DMS53 treated with DMSO at 0.1 percent for 48 hours (cell line): Measurements from ENCODE around the gene DAAM1.

ENCODE experiments used
- DNase-seq: peaks from one replicate; lab custom pipeline; 2025; ENCODE audit not compliant: unreplicated experiment; lab: John Stamatoyannopoulos, UW

The DAAM1 gene

DNA sequence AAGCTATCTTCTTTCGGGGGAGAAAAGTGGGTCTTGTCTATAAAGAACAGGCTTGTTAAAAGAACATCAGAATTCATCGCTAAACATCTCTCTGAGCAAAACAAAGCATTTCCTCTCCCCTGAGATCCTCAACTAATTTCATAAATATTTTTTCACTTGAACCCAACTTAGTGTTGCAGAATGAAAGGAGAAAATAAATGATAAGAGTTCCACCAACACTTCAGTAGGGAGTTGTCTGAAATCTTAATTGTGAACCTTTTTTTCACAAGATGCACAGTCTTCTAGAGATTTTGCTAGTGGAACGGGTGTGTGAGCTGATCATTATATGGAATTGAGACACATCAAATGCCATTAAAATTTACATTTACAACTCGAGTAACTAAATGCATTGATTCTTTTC lies 1.3 kb upstream of the DAAM1 start:
- no peak for DNase-seq

DNA sequence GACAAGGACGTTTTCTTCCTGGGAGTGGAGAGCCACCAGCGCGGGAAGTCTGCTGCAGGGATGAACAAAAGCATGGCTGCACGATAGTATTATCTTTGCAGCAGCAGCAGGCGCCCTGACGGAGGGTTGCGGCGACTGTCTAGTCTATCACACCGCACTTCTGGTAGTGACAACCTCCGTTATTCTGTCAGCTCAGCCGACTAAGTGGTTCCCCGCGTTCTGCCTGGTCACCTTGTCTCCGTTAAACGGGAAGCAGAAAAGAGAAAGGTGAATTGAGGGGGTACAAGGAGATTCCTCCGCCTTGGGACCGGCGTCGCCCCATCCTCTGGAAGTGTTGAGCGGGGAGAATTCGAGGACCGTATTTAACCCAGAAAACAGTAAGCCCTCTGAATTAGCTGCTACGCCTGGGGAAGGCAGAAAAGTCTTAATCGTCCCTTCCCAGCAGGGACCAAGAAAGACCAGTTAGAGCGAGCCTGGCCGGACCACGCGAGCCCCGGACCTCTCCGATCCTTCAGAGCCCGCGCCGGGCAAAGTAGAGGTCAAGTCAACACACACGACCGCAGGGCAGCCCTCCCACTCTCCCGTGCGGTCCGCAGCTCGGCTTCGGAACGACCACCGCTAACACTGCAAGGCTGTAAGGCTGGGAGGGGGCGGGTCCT lies 536 bp upstream of the DAAM1 start:
- DNase-seq: peak; percentile 68

DNA sequence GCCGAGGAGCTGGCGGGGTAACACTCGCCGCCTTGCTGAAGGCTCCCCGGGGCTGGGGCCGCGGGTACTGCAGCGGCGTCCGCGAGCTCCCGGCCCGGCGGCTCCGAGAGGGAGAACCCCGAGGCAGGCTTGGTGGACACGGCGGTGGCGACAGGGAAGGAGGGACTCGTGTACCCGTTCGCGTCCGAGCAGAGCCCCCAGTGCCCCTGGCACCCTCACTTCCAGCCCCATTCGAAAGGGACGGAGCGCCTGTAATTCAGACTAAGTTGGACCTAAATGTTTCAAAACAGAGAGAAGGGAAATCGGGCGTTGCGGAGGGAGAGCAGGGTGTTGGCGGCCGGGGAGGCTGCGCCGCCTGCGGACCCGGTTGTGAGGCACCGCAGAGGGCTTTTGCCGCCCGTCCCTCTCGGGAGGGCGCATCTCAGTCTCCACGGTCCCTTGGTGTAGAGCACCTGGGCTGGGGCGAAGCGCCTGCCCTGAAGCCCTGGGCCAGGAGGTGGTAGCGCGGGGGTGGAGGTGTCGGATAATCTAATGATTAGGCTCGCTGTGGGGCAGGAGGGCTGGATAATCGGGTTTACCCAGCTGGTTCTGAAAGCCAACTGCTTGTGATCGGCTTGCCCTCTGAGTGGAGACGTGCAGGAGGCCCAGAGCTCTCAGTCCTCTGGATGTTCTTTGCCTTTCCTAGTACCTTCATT lies 771 bp downstream of the DAAM1 start:
- DNase-seq: peak; percentile 36

DNA sequence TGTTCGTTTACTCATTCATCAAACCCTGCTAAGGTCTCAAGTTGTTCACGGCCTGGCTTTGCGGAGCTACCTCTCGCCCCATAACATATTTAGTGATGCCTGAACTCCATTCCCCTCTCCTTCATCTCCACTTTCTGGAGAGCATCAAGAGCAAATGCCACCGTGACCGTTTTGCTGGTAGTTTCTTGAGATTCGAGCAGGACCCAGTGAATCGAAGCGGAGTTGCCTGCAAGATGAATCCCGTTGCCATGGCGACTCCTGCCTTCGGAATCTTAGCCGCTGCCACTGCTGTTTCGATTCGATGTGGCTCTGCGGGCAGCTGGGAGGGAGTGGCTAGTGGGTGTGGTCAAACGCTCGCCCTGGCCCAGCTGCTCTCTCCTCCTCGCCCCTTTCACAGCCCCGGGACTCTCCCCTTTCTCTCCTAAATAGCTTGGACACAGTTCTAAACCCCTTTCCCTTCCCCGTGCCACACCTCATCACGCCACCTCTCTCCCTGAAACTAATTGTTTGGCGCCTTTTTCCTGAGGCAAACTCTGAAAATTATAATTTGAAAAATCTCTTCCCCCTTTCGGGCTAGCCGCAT lies 1.4 kb downstream of the DAAM1 start:
- DNase-seq: peak; percentile 64

DNA sequence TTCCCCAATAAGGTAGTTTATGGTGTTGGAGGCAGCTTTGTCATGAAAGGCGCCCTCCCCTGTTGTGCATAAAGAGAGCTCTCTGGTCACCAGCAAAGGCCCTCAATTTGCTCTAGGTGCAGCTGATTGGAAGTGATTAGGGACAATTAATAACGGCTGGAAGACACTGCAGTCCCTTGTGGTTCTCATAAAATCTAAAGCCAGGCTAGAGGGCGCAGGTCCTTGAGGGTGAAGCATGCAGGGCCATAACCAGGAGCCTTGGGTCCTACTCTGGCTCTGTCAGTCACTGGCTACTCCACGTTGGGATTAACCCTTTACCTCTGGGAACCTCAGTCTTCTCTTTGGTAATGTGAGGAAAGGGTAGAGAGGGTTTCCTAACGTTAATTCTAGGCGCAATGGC lies 1.9 kb downstream of the DAAM1 start:
- DNase-seq: no peak

DNA sequence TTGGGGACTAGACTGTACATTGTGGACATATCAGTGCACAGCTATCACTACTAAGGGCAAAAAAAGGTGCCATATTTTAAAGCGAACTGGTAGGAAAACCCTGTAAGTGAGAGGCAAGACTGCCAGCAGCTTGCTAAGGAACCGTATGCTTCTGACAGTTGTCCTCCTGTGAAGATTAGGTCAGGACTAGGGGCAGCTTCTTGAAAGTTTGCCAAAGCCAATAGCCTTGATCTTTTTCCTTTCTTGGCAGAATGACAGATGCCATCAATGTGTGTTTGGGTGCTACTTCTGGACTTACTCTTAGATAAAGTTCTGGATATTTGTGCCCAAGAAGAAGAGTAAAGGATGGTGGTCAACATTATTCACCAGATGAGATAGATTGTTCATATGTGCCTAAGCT lies 7.4 kb downstream of the DAAM1 start:
- DNase-seq: no peak

DNA sequence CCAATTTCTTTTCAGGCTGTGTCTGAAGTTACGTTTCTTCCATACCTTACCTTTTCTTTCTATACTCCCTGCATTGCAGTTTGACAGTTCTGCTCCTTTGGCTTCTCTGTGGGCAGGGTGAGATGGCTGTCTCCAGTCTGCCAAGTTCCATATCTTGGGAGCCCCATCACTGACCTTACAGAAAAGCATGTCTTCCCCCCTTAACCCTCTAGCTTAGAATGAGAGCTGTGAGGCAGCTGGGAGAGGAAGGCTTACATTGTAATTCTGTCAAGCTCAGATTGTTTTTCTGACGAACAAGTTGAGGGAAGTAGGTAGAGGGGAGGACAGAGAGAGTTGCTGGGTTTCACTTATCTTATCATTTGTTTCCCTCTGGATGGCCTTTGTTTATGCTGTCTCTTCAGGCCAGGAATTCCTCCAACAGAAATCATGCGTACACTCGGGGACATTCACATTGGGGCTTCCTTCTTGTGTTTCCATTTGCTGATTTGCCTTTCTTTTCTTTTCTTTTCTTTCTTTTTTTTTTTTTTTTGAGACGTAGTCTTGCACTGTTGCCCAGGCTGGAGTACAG lies 9.3 kb downstream of the DAAM1 start:
- no peak for DNase-seq

DNA sequence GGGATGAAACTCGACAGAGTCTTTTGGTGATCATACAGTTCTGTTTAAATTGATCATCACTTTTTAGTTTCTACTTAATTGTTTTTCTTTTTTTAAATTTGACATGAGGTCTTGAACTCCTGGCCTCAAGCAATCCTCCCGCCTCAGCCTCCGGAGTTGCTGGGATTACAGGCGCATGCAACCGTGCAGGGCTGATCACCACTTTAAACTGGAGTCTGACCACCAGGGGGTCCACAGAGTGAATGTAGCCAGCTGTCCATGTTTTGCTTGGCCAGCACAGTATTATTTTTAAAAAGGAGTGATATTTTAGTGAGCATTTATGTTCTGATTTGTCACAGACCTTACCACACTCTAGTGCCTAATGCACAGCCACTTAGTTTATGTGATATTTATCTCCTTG lies 10.7 kb downstream of the DAAM1 start:
- no peak for DNase-seq

DNA sequence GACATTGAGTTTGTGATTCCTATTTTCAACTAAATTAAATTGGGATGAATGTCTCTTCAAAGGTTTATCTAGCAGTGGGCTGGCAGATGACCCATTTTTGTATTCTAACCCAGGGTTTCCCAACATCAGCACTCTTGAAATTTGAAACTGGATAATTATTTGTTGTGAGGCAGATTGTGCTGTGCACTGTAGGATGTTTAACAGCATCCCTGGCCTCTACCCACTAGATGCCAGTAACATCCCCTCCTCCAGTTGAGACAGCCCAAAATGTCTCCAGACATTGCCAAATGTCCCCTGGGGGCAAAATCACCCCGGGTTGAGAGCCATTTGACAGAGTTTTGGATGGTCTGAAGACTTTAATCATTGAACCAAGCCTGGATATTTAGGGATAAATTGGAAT lies 11.1 kb downstream of the DAAM1 start:
- DNase-seq: no peak

DNA sequence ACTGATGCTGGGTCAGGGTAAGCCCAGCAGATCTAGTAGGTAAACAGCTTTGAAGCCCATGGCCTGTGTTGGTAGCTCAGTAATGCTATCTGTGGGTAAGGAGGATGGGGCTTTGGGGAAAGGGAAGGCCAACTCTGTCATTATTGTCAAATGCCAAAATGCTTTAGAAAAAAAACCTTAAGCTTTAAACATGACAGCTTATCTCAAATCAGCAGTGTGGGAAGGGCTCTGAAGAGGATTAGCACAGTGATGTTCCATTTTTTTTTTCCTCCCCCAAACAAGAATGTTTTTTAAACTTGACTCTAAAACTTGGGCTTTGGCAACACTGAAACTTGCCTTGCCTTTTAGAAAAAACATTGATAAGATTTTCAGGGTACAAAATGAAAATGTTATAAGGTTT lies 11.7 kb downstream of the DAAM1 start:
- no peak for DNase-seq

DNA sequence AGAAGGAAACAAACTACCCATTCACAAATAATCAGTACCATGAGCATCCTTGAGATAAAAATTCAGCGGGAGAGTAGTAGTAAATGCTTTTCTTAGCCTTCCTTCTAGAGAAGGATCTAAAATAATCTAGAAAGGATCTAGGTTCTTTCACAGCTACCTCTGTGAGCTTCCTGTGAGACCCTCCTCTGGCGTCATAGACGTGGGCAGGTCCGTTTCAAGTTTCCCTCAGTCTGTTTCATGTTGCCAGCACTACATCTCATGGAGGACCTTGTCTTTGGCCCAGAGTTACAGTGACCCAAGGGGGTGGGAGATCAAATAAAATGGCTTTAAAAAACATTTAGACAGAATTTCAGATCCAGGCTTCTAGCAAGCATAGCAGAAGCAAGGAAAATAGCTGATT lies 13.6 kb downstream of the DAAM1 start:
- no peak for DNase-seq

DNA sequence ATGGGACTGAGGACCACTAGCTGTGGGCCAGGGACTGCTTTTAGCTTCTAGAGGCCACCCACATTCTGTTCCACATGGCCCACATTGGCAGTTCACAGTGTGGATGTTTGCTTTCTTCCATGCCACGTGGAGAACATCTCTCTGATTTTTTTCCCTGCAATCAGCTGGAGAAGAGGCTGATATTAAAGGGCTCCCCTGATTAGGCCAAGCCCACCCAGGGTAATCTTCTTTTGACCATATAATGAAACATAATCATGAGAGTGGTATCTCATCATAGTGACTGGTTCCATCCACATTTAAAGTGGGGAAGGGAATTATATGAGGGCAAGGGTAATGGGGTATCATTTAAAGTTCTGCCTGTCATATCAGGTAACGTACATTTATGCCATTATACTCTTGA lies 15.8 kb downstream of the DAAM1 start:
- DNase-seq: no peak

DNA sequence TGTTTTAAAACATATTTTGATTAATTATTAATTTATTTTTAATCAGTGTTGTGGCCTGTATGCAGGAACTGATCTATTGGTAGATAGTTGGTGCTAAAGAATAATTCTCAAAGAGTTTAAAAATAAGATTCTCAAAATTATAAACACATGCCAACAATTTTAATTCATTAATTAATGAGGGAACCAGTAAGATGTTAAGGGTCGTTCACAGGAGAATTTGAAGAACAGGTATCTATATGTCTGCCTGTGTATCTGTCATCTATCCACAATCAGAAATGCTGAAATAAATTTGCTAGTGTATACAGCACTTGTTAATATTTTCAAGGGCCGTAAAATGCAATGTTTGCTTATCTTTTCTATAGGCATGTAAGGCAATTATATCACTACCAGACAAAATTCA lies 18.4 kb downstream of the DAAM1 start:
- DNase-seq: no peak

DNA sequence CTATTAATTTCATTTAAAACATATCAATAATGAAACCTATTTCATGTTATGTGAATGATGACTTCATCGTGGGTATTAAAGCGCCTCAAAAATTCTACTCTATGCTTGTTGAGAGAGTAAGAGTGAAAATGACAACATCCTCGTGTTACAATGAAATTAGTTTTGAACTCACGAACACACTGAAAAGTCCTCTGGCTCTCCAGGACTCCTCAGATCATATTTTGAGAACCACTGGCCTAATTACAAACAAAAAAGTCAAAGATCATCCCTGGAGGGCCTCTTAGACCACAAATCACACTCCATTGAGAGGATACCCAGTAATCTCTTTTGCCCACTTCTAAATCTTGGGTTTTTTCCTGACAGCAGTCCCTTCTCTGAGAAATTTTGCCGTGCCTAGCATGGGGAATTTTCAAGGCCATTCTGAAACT lies 19.1 kb downstream of the DAAM1 start:
- DNase-seq: no peak

DNA sequence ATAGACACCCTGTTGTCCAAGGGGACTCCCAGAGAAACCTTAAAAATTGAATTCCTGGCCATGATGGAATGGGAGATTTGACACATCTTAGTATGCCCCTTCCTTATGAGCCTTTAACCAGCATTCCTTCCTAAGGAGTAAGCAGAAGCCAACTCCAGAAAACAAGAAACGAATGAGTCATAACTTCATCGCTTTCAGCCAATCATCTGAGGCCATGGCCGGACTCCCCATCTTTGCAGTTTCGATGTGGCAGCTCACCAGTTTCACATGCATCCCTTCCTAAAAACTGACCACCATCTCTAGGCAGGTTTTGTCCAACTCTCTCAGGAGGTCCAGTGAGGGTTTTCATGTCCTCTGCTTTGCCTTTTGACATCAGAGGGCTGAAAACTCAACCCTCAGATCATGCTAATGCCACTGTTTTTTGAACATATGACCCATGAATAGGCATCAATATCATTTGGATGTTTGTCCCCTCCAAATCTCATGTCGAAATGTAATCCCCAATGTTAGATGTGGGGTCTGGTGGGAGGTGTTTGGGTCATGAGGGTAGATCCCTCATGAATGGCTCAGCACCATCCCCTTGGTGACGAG lies 19.9 kb downstream of the DAAM1 start:
- DNase-seq: no peak

DNA sequence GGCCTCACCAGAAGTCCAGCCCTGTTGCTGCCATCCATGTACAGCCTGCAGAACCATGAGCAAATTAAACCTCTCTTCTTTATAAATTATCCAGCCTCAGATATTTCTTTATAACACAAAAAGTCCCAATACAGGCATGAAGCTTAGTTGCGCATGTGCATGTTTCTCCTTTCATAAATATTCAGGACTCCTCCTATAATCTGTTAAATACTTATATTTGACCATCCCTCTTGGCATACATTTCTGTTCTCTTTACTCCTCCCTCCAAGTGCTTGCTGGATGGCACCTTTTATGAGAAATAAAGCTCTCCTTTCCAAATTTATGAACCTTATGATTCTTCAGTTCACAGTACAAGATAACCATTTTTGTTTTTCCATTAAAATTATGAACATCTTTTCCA lies 20.5 kb downstream of the DAAM1 start:
- no peak for DNase-seq

DNA sequence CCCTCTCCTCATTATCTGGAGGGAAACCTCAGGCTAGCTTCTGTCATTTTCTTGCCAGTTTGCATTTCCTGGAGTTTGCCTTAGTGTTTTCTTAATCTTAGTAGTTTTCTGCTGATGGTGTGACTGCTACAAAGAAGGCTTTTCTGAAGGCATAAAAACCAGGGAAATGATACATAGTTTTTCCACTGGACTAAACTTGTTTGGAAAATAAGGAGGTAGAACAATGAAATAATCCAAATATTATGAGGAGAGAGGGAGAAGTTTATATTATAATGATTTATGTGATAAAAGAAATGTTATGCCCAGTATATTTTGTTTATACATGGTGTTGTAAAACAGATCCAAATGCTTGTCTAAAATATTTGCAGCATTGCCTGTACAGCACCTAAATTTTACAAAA lies 22.2 kb downstream of the DAAM1 start:
- DNase-seq: no peak

DNA sequence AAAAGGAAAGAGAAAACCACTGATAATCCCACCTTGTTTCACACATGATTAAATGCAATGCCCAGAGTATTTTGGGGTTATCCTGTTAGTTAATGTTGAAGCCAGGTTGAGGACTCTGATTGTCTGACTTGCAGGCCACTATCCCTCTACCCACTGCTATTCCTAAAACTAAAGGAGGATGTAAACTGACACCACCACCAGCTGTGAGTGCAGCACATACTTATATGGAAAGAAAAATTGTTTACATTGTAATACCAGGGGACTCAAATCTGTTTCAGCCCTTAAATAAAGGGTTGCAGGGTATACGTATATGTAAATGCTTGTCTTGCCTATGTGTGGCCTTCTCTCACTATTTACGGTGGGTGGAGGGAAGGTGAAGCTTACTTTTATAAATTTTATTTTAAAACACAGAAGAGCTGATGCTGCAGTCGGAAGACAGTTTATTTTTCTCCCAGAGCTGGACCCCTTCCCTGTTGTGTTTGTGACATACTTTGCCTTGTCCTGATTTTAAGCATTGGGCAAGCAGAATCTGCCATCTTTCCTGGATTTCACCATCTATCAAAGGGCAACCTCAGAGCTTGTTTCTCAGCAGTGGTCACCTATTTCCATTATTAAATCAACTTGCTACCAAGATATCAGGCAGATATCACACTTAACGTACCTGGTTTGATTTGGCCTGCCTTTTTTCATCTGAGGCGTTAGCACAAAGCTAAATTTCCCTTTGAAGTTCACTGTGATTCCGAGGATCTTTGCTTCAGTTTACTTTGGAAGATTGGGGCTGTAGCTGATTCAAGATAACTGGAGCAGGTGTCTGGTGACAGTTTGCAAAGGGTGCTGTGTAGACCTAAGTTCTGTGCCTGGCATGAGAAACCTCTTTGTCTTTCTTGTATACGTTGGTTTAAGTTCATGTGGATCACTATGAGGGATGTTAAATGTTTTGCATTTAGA lies 25.2 kb downstream of the DAAM1 start:
- peak; percentile 35 for DNase-seq

DNA sequence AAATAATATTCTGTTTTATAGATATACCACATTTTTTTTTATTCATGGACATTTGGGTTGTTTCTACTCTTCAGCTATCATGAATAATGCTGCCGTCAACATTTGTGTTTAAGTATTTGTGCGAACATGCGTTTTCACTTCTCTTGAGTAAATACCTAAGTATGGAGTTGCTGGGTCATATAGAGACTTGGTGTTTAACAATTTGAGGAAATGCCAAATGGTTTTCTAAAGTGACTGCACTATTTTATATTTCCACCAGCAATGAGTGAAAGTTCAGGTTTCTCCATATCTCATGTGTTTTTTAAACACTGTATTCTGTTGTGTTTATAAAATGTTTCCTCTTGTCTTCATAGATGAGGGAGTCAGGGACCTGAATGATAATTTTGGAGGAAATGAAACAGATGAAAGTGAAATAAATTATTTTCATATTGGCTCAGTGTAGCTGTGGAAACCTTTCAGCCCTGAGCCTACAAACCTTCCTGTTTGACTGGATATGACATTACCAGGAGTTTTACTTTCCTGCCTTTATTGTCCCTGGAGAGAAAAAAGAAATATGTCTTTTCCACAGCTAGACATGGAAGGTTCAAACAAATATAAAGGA lies 26.3 kb downstream of the DAAM1 start:
- DNase-seq: no peak

DNA sequence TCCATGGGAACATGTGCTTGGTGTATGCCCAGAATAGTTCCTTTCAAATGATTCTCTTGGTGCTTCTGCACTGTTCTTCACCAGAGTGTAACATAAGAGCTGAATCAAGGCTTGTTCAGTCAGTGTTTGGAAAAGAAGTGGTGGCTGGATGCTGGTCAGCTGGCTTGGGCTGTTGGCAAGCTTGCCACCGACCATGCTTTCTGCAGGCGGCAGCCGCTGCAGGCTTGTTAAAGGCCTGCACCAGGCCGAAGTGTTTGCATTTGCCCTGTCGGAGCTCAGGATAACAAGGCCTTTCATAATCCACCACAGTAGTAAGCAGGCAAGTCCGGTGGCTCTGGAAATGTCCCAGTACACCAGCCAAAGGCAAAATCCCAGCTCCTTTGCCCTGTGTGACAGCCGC lies 26.9 kb downstream of the DAAM1 start:
- no peak for DNase-seq
